Measurements from ENCODE around the gene YIF1B.
A peak's percentile ranks its signal among the peaks of the same experiment; 100 is the strongest.
"Not testable (repeated sequence)": the region's sequence is repeated elsewhere in the genome, so short reads cannot be mapped to it uniquely, and the experiment has no call there.

YIF1B gene

GRCh38 chr19:38315657-38316476 is at the start of gene YIF1B:
Gene YIF1B, minus strand, starts transcription at chr19:38315947. Its CDS starts 30 bp downstream, at chr19:38315917.
- no peak for TF ChIP-seq CTCF (IDR thresholded peaks at IDR 0.05; ENCODE audit: low read depth, low read length, missing control alignments)
- Histone ChIP-seq H3K36me3 (replicated peaks) (no peaks in the 10 kb centered on the region), H3K27me3 (replicated peaks) (no peaks in the 10 kb centered on the region), H3K4me3 (ENCODE audit: low read depth, low read length) (peak within 1 kb of the TSS; percentile 79), H3K27ac (peak within 1 kb of the TSS; percentile 63)
- peak; percentile 97 for DNase-seq
- in situ Hi-C loops (cut with HindIII; ENCODE audit: low pct_ligation_motif_present, low sequenced_read_pairs): loop anchor here (5.0 kb wide), 1 partner anchor 84 kb away; no protein-coding TSS in a partner anchor

GRCh38 chr19:38362946-38363688 is 47.4 kb upstream of the YIF1B start:
- H3K4me3 ChIP-seq (ENCODE audit: low read depth, low read length); H3K36me3 ChIP-seq (replicated peaks); DNase-seq; H3K27ac ChIP-seq; in situ Hi-C loops (cut with HindIII; ENCODE audit: low pct_ligation_motif_present, low sequenced_read_pairs): not testable (repeated sequence)
- peaks cover 18% of the 10 kb centered on the region for H3K27me3 ChIP-seq (replicated peaks)

GRCh38 chr19:38362076-38362945 is 46.6 kb upstream of the YIF1B start:
- Histone ChIP-seq H3K27ac (no peak overlapping the region), H3K4me3 (ENCODE audit: low read depth, low read length) (peak overlapping the region; percentile 62), H3K36me3 (replicated peaks) (no peaks in the 10 kb centered on the region), H3K27me3 (replicated peaks) (peaks cover 18% of the 10 kb centered on the region)
- TF ChIP-seq CTCF (IDR thresholded peaks at IDR 0.05; ENCODE audit: low read depth, low read length, missing control alignments): no peak
- in situ Hi-C loops (cut with HindIII; ENCODE audit: low pct_ligation_motif_present, low sequenced_read_pairs): no loop called here
- peak; percentile 62 for DNase-seq

GRCh38 chr19:38361633-38362075 is 45.9 kb upstream of the YIF1B start:
- peak; percentile 28 for TF ChIP-seq CTCF (IDR thresholded peaks at IDR 0.05; ENCODE audit: low read depth, low read length, missing control alignments)
- Histone ChIP-seq H3K36me3 (replicated peaks) (no peaks in the 10 kb centered on the region), H3K27me3 (replicated peaks) (peaks cover 18% of the 10 kb centered on the region), H3K27ac (no peak overlapping the region), H3K4me3 (ENCODE audit: low read depth, low read length) (peak overlapping the region; percentile 62)
- in situ Hi-C loops (cut with HindIII; ENCODE audit: low pct_ligation_motif_present, low sequenced_read_pairs): no loop called here
- DNase-seq: peak; percentile 59

- no peaks in the 10 kb centered on the region for H3K36me3 ChIP-seq (replicated peaks)
- H3K27me3 ChIP-seq (replicated peaks): peaks cover 18% of the 10 kb centered on the region
- no peak for TF ChIP-seq CTCF (IDR thresholded peaks at IDR 0.05; ENCODE audit: low read depth, low read length, missing control alignments)
- no peak overlapping the region for H3K27ac ChIP-seq
- DNase-seq: no peak
- peak overlapping the region; percentile 62 for H3K4me3 ChIP-seq (ENCODE audit: low read depth, low read length)
- in situ Hi-C loops (cut with HindIII; ENCODE audit: low pct_ligation_motif_present, low sequenced_read_pairs): no loop called here
Measured at GRCh38 chr19:38360839-38361631, 45.3 kb upstream of the YIF1B start.

Data from brain microvascular endothelial cell (primary cell).